Measurements from ENCODE around the gene DES.

GRCh38 chr2:219475697-219476651 is 57.8 kb downstream of the DES start:
- TF ChIP-seq GATA2 (IDR thresholded peaks at IDR 0.05; ENCODE audit: low read depth, low read length) (no peak), GATA3 (IDR thresholded peaks at IDR 0.05; ENCODE audit: low read depth, low read length) (no peak)

Data from SH-SY5Y (cell line).